Mesenchymal stem cell (in vitro differentiated cells and primary cell): Measurements from ENCODE around the gene TNFAIP8L3.

ENCODE experiments used
- DNase-seq: peaks from one replicate; pipeline ENCODE4 v3.0.0-alpha.2; 2013
- H2AFZ ChIP-seq: one replicate; pipeline ENCODE4 v1.6.1; 2013; ENCODE audit warnings: low read depth, mild to moderate bottlenecking, control low read depth, inconsistent platforms, low read length, moderate library complexity
- H2AK5ac ChIP-seq: 2 replicates; pipeline ENCODE4 v1.6.1; 2013; ENCODE audit warnings: low read length, moderate library complexity, mild to moderate bottlenecking, inconsistent platforms; ENCODE audit not compliant: severe bottlenecking
- H2BK120ac ChIP-seq: one replicate; pipeline ENCODE4 v1.6.1; 2013; ENCODE audit warnings: low read depth, mild to moderate bottlenecking, inconsistent platforms, low read length, moderate library complexity
- H2BK12ac ChIP-seq, 2 experiments: one replicate each; pipeline ENCODE4 v1.6.1; 2013; ENCODE audit warnings: inconsistent platforms in 2 of 2, low read length in 2 of 2, mild to moderate bottlenecking in 2 of 2, moderate library complexity in 2 of 2, control low read depth in 1 of 2
- H2BK15ac ChIP-seq: one replicate; pipeline ENCODE4 v1.6.1; 2013; ENCODE audit warnings: mild to moderate bottlenecking, low read depth, inconsistent platforms; ENCODE audit not compliant: poor library complexity, severe bottlenecking
- H2BK5ac ChIP-seq: 2 replicates; pipeline ENCODE4 v1.6.1; 2013; ENCODE audit warnings: low read depth, mild to moderate bottlenecking, low read length, control low read depth, inconsistent platforms; ENCODE audit not compliant: poor library complexity, severe bottlenecking
- H3K14ac ChIP-seq, 2 experiments: one replicate each; pipeline ENCODE4 v1.6.1; 2013; ENCODE audit warnings: inconsistent platforms in 2 of 2, low read length in 2 of 2, control low read depth in 1 of 2, mild to moderate bottlenecking in 1 of 2, moderate library complexity in 1 of 2
- H3K18ac ChIP-seq, 2 experiments: one replicate each; pipeline ENCODE4 v1.6.1; 2013; ENCODE audit warnings: inconsistent platforms in 2 of 2, low read length in 2 of 2, control low read depth in 1 of 2, low read depth in 1 of 2, mild to moderate bottlenecking in 1 of 2
- H3K23ac ChIP-seq, 2 experiments: one replicate each; pipeline ENCODE4 v1.6.1; 2013; ENCODE audit warnings: inconsistent platforms in 2 of 2, low read length in 2 of 2, mild to moderate bottlenecking in 2 of 2, moderate library complexity in 2 of 2, control low read depth in 1 of 2
- H3K27ac ChIP-seq: 2 replicates; pipeline ENCODE4 v1.5.1; 2013; ENCODE audit warnings: mild to moderate bottlenecking, moderate library complexity, low read length, control low read depth, inconsistent platforms; ENCODE audit not compliant: poor library complexity, severe bottlenecking
- H3K27me3 ChIP-seq, 2 experiments: 2 replicates each; pipeline versions ENCODE4 v1.6.1 to v1.7.0; 2013; ENCODE audit warnings: low read length in 2 of 2, mild to moderate bottlenecking in 2 of 2, moderate library complexity in 2 of 2, control low read depth in 1 of 2, inconsistent platforms in 1 of 2; ENCODE audit not compliant: control insufficient read depth in 1 of 2, insufficient read depth in 1 of 2
- H3K36me3 ChIP-seq, 2 experiments: 2 replicates each; pipeline versions ENCODE4 v1.6.1 to v1.7.0; 2013; ENCODE audit warnings: low read length in 2 of 2, control low read depth in 1 of 2, inconsistent platforms in 1 of 2, low read depth in 1 of 2, mild to moderate bottlenecking in 1 of 2; ENCODE audit not compliant: insufficient read depth in 2 of 2, control insufficient read depth in 1 of 2
- H3K4ac ChIP-seq, 2 experiments: one replicate each; pipeline ENCODE4 v1.6.1; 2013; ENCODE audit warnings: inconsistent platforms in 2 of 2, low read length in 2 of 2, mild to moderate bottlenecking in 2 of 2, moderate library complexity in 2 of 2, control low read depth in 1 of 2, low read depth in 1 of 2
- H3K4me1 ChIP-seq: 2 replicates; pipeline ENCODE4 v1.6.1; 2013; ENCODE audit warnings: low read depth, low read length, control low read depth; ENCODE audit not compliant: control insufficient read depth, insufficient read depth
- H3K4me2 ChIP-seq: 2 replicates; pipeline ENCODE4 v1.6.1; 2013; ENCODE audit warnings: low read length, mild to moderate bottlenecking, inconsistent platforms; ENCODE audit not compliant: poor library complexity, severe bottlenecking
- H3K4me3 ChIP-seq, 2 experiments: 2 replicates each; pipeline versions ENCODE4 v1.5.1 to v1.7.0; 2013; ENCODE audit warnings: low read length in 2 of 2, mild to moderate bottlenecking in 2 of 2, control low read depth in 1 of 2, low read depth in 1 of 2; ENCODE audit not compliant: insufficient read depth in 1 of 2
- H3K79me1 ChIP-seq: replicated peaks from 2 replicates; pipeline ENCODE4 v1.6.1; 2013; ENCODE audit warnings: mild to moderate bottlenecking, control low read depth, low read length, inconsistent platforms; ENCODE audit not compliant: poor library complexity, severe bottlenecking
- H3K9ac ChIP-seq: 2 replicates; pipeline ENCODE4 v1.7.0; 2013; ENCODE audit warnings: mild to moderate bottlenecking, low read length, moderate library complexity
- H3K9me3 ChIP-seq: 2 replicates; pipeline ENCODE4 v1.7.0; 2013; ENCODE audit warnings: mild to moderate bottlenecking, low read length; ENCODE audit not compliant: control insufficient read depth
- H4K8ac ChIP-seq: one replicate; pipeline ENCODE4 v1.6.1; 2013; ENCODE audit warnings: inconsistent platforms, mild to moderate bottlenecking, low read length, moderate library complexity
- H4K91ac ChIP-seq: one replicate; pipeline ENCODE4 v1.6.1; 2013; ENCODE audit warnings: mild to moderate bottlenecking, low read length, inconsistent platforms
- WGBS: methylation state at CpG from one replicate; pipeline ENCODE4 v1.1.7; 2013; ENCODE audit warnings: mixed read lengths; 5-methylcytosine and 5-hydroxymethylcytosine counted together

TNFAIP8L3 gene

DNA sequence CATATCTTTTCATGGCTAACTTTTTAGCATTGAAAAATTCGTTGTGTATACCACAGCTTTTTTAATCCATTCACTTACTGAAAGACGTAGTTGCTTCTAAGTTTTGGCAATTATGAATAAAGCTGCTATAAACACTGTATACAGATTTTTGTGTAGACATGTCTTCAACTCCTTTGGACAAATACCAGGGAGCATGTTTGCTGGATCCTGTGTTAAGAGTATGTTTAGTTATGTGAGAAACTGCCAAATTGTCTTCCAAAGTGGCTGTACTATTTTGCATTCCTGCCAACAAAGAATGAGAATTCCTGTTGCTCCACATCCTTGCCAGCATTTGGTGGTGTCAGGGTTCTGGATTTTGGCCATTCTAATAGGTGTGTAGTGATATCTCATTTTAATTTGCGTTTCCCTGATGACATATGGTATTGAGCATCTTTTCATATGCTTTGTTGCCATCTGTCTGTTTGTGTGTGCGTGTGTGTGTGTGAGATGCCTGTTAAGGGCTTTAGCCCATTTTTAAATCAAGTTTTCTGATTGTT lies 87.5 kb downstream of the TNFAIP8L3 start:
- no peak overlapping the region for H2BK12ac ChIP-seq
- H3K14ac ChIP-seq: no peak overlapping the region
- H4K91ac ChIP-seq: no peak overlapping the region
- no peak for DNase-seq
- no peak overlapping the region for H2BK5ac ChIP-seq
- peaks cover 3% of the 10 kb centered on the region for H3K9me3 ChIP-seq
- no peak overlapping the region for H4K8ac ChIP-seq
- no peak overlapping the region for H2BK120ac ChIP-seq
- no peak overlapping the region for H3K4ac ChIP-seq
- H3K4me3 ChIP-seq: no peak overlapping the region
- no peaks in the 10 kb centered on the region for H3K79me1 ChIP-seq
- no peak overlapping the region for H3K27ac ChIP-seq
- WGBS: 95% methylated on average over 2 of the region's 4 CpGs
- no peak overlapping the region for H3K4me2 ChIP-seq
- no peaks in the 10 kb centered on the region for H3K27me3 ChIP-seq
- H2BK15ac ChIP-seq: no peak overlapping the region
- no peak overlapping the region for H3K23ac ChIP-seq
- H2AFZ ChIP-seq: no peak overlapping the region
- no peaks in the 10 kb centered on the region for H3K4me1 ChIP-seq
- no peak overlapping the region for H3K18ac ChIP-seq
- peaks cover 5 to 55% of the 10 kb centered on the region in 2 experiments for H3K36me3 ChIP-seq
- H3K9ac ChIP-seq: no peak overlapping the region
- no peak overlapping the region for H2AK5ac ChIP-seq
